Loucy (cell line): ENCODE results near the gene GCKR.

Experiments used
- H2AFZ ChIP-seq: fragments of 200-600 bp; sonication (generic); 2 replicates; pipeline ENCODE4 v1.6.0; 2016; ENCODE audit warnings: antibody characterized with exemption, mild to moderate bottlenecking, low read length, moderate library complexity
- H3F3A ChIP-seq: fragments of 200-600 bp; 2 replicates; pipeline ENCODE4 v1.6.0; 2016; ENCODE audit warnings: antibody characterized with exemption, low read depth, mild to moderate bottlenecking
- H3K27me3 ChIP-seq: fragments of 200-600 bp; sonication (generic); 2 replicates; pipeline ENCODE4 v1.6.1; 2014; ENCODE audit warnings: low read length, mild to moderate bottlenecking; ENCODE audit not compliant: insufficient read depth, poor library complexity, severe bottlenecking
- H3K36me3 ChIP-seq: fragments of 200-600 bp; sonication (generic); 2 replicates; pipeline ENCODE4 v1.6.1; 2016; ENCODE audit warnings: low read length; ENCODE audit not compliant: insufficient read depth
- H3K4me1 ChIP-seq: fragments of 200-600 bp; sonication (generic); 2 replicates; pipeline ENCODE4 v1.5.1; 2014; ENCODE audit warnings: low read length, mild to moderate bottlenecking; ENCODE audit not compliant: insufficient read depth, poor library complexity, severe bottlenecking
- H3K4me2 ChIP-seq: fragments of 200-600 bp; sonication (generic); 2 replicates; pipeline ENCODE4 v1.6.0; 2014; ENCODE audit warnings: antibody characterized with exemption, low read length, low read depth, mild to moderate bottlenecking; ENCODE audit not compliant: poor library complexity, severe bottlenecking
- H3K4me3 ChIP-seq: fragments of 200-600 bp; sonication (generic); 2 replicates; pipeline ENCODE4 v1.5.1; 2014; ENCODE audit warnings: low read length, mild to moderate bottlenecking, mixed read lengths; ENCODE audit not compliant: poor library complexity, severe bottlenecking
- H3K79me2 ChIP-seq: fragments of 200-600 bp; sonication (generic); 2 replicates; pipeline ENCODE4 v1.6.1; 2014; ENCODE audit warnings: low read length; ENCODE audit not compliant: insufficient read depth
- H3K9ac ChIP-seq: fragments of 200-600 bp; sonication (generic); 2 replicates; pipeline ENCODE4 v1.6.0; 2014; ENCODE audit warnings: mild to moderate bottlenecking, low read depth, low read length, moderate library complexity; ENCODE audit not compliant: poor library complexity, severe bottlenecking
- H3K9me2 ChIP-seq: fragments of 200-600 bp; sonication (generic); replicated peaks from 2 replicates; pipeline ENCODE4 v1.6.1; 2016; ENCODE audit warnings: low read depth, low read length, mixed read lengths
- H3K9me3 ChIP-seq: fragments of 200-600 bp; sonication (generic); 2 replicates; pipeline ENCODE4 v1.6.1; 2014; ENCODE audit warnings: mild to moderate bottlenecking, antibody characterized with exemption, low read length, low read depth; ENCODE audit not compliant: insufficient read depth
- H4K20me1 ChIP-seq: fragments of 200-600 bp; sonication (generic); 2 replicates; pipeline ENCODE4 v1.6.0; 2014; ENCODE audit warnings: antibody characterized with exemption, low read length, mild to moderate bottlenecking; ENCODE audit not compliant: insufficient read depth, poor library complexity, severe bottlenecking
- CTCF ChIP-seq: fragments of 200-600 bp; sonication (generic); conservative IDR thresholded peaks from 2 replicates; pipeline ENCODE4 v1.5.1; 2014; ENCODE audit warnings: mild to moderate bottlenecking, antibody characterized with exemption, low read length
- EZH2phosphoT487 ChIP-seq: fragments of 200-600 bp; IDR thresholded peaks from 2 replicates; pipeline ENCODE4 v1.6.1; 2018; ENCODE audit warnings: antibody characterized with exemption, mild to moderate bottlenecking, moderate library complexity, borderline replicate concordance

Gene GCKR

GRCh38 chr2:27520316-27520715 is 23.7 kb downstream of the GCKR start:
- no peaks in the 10 kb centered on the region for H3K79me2 ChIP-seq
- H3F3A ChIP-seq, result no peaks in the 10 kb centered on the region
- no peak for TF ChIP-seq CTCF
- TF ChIP-seq EZH2phosphoT487, result no peak
- H3K9me3 ChIP-seq, result no peaks in the 10 kb centered on the region
- no peak overlapping the region for H3K4me2 ChIP-seq
- no peaks in the 10 kb centered on the region for H3K4me1 ChIP-seq
- no peak overlapping the region for H3K9ac ChIP-seq
- no peaks in the 10 kb centered on the region for H3K9me2 ChIP-seq
- no peak overlapping the region for H2AFZ ChIP-seq
- no peaks in the 10 kb centered on the region for H3K36me3 ChIP-seq
- no peak overlapping the region for H3K4me3 ChIP-seq
- no peaks in the 10 kb centered on the region for H3K27me3 ChIP-seq
- H4K20me1 ChIP-seq, result no peaks in the 10 kb centered on the region

- H3F3A ChIP-seq, result no peaks in the 10 kb centered on the region
- H3K36me3 ChIP-seq, result no peaks in the 10 kb centered on the region
- no peaks in the 10 kb centered on the region for H3K27me3 ChIP-seq
- H4K20me1 ChIP-seq, result no peaks in the 10 kb centered on the region
- H3K9ac ChIP-seq, result no peak overlapping the region
- no peaks in the 10 kb centered on the region for H3K9me2 ChIP-seq
- no peaks in the 10 kb centered on the region for H3K79me2 ChIP-seq
- H3K9me3 ChIP-seq, result no peaks in the 10 kb centered on the region
- TF ChIP-seq CTCF (no peak; the same call in 1 of the 2 replicates), EZH2phosphoT487 (no peak)
- H3K4me1 ChIP-seq, result no peaks in the 10 kb centered on the region
- H2AFZ ChIP-seq, result no peak overlapping the region
- no peak overlapping the region for H3K4me3 ChIP-seq
- no peak overlapping the region for H3K4me2 ChIP-seq
These were observed 25.8 kb downstream of the GCKR start for GRCh38 chr2:27522400-27522945.

GRCh38 chr2:27527182-27527581 is 30.5 kb downstream of the GCKR start:
- Histone ChIP-seq H3K9me3 (no peaks in the 10 kb centered on the region), H3K4me3 (no peak overlapping the region), H4K20me1 (no peaks in the 10 kb centered on the region), H3K36me3 (no peaks in the 10 kb centered on the region), H3F3A (no peaks in the 10 kb centered on the region), H2AFZ (no peak overlapping the region), H3K27me3 (no peaks in the 10 kb centered on the region), H3K9me2 (no peaks in the 10 kb centered on the region), H3K9ac (no peak overlapping the region), H3K79me2 (no peaks in the 10 kb centered on the region), H3K4me2 (no peak overlapping the region), H3K4me1 (no peaks in the 10 kb centered on the region)
- TF ChIP-seq EZH2phosphoT487 (no peak), CTCF (no peak)
